ENCODE measurements around the gene LSM14A. TPM values are rescaled to one million over a fixed set of nuclear protein-coding genes. Genes with fewer than 3 reads are reported as not detected.

Gene LSM14A
- polyA plus RNA-seq, 1 experiment = 97.0 TPM

- TF ChIP-seq, protein P1, sequence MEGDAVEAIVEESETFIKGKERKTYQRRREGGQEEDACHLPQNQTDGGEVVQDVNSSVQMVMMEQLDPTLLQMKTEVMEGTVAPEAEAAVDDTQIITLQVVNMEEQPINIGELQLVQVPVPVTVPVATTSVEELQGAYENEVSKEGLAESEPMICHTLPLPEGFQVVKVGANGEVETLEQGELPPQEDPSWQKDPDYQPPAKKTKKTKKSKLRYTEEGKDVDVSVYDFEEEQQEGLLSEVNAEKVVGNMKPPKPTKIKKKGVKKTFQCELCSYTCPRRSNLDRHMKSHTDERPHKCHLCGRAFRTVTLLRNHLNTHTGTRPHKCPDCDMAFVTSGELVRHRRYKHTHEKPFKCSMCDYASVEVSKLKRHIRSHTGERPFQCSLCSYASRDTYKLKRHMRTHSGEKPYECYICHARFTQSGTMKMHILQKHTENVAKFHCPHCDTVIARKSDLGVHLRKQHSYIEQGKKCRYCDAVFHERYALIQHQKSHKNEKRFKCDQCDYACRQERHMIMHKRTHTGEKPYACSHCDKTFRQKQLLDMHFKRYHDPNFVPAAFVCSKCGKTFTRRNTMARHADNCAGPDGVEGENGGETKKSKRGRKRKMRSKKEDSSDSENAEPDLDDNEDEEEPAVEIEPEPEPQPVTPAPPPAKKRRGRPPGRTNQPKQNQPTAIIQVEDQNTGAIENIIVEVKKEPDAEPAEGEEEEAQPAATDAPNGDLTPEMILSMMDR (IDR thresholded peaks at IDR 0.05; ENCODE audit: low read depth, low read length) = no peak
- Histone ChIP-seq H3K4me3 (ENCODE audit: low read depth, low read length) (no peak overlapping the region), H3K27ac (ENCODE audit: low read depth, low read length) (no peak overlapping the region), H3K27me3 (ENCODE audit: control insufficient read depth, insufficient read depth, low read length) (no peaks in the 10 kb centered on the region), H3K9me3 (ENCODE audit: control insufficient read depth, insufficient read depth, low read length) (no peaks in the 10 kb centered on the region)
- ChIA-PET POLR2A (no interaction called here), CTCF (interaction anchor here (2.2 kb wide), 1 partner anchor 158 kb away, joined by 7 read pairs; no protein-coding TSS in a partner anchor)
- no peak for DNase-seq (ENCODE audit: low read depth, low spot score)
Measured at GRCh38 chr19:34188408-34188807, 16.1 kb downstream of the LSM14A start.

GRCh38 chr19:34189199-34189916, 17.1 kb downstream of the LSM14A start:
- no peaks in the 10 kb centered on the region for H3K9me3 ChIP-seq (ENCODE audit: control insufficient read depth, insufficient read depth, low read length)
- no peaks in the 10 kb centered on the region for H3K27me3 ChIP-seq (ENCODE audit: control insufficient read depth, insufficient read depth, low read length)
- POLR2A ChIA-PET = no interaction called here
- DNase-seq (ENCODE audit: low read depth, low spot score) = no peak
- H3K27ac ChIP-seq (ENCODE audit: low read depth, low read length) = no peak overlapping the region
- CTCF ChIA-PET = interaction anchor here (0.6 to 2.2 kb wide), 2 partner anchors 43 to 157 kb away, joined by 5 to 7 read pairs; no protein-coding TSS in a partner anchor
- H3K4me3 ChIP-seq (ENCODE audit: low read depth, low read length) = no peak overlapping the region
- TF ChIP-seq, protein P1 (IDR thresholded peaks at IDR 0.05; ENCODE audit: low read depth, low read length) = no peak

GRCh38 chr19:34189917-34190425, 17.7 kb downstream of the LSM14A start:
- ChIA-PET POLR2A (no interaction called here), CTCF (interaction anchor here (0.6 kb wide), 1 partner anchor 44 kb away, joined by 5 read pairs; no protein-coding TSS in a partner anchor)

GRCh38 chr19:34191355-34191962, 19.2 kb downstream of the LSM14A start:
- no peaks in the 10 kb centered on the region for H3K27me3 ChIP-seq (ENCODE audit: control insufficient read depth, insufficient read depth, low read length)
- no peak overlapping the region for H3K27ac ChIP-seq (ENCODE audit: low read depth, low read length)
- H3K4me3 ChIP-seq (ENCODE audit: low read depth, low read length) = no peak overlapping the region
- DNase-seq (ENCODE audit: low read depth, low spot score) = no peak
- no peaks in the 10 kb centered on the region for H3K9me3 ChIP-seq (ENCODE audit: control insufficient read depth, insufficient read depth, low read length)
- ChIA-PET CTCF (interaction anchor here (0.8 kb wide), 1 partner anchor 14 kb away, joined by 4 read pairs; no protein-coding TSS in a partner anchor), POLR2A (no interaction called here)
- TF ChIP-seq, protein P1 (IDR thresholded peaks at IDR 0.05; ENCODE audit: low read depth, low read length) = no peak

More at GRCh38 chr19:34189917-34190425, 17.7 kb downstream of the LSM14A start:
- Histone ChIP-seq H3K9me3 (ENCODE audit: control insufficient read depth, insufficient read depth, low read length) (no peaks in the 10 kb centered on the region), H3K27ac (ENCODE audit: low read depth, low read length) (no peak overlapping the region), H3K4me3 (ENCODE audit: low read depth, low read length) (no peak overlapping the region), H3K27me3 (ENCODE audit: control insufficient read depth, insufficient read depth, low read length) (no peaks in the 10 kb centered on the region)
- DNase-seq (ENCODE audit: low read depth, low spot score) = no peak
- TF ChIP-seq, protein P1 (IDR thresholded peaks at IDR 0.05; ENCODE audit: low read depth, low read length) = no peak

DNA sequence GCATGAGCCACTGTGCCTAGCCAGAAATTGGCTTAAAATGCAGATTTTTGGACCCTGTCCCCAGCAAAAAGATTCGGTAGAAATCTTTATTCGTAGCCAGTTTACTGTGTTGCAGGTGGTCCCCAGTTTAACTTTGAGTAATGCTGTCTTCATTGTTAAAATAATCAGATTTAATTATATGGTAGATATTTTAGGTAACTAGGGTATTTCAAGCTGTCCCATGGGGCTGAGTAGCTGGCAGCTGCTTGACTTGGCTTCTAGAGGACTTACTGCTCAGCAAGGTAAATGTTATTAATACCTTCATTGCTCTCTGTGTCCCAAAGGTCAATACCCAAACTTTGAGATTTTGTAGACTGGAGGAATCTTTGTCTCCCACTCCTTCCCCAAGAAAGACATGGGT, 21.1 kb downstream of the LSM14A start:
- DNase-seq (ENCODE audit: low read depth, low spot score) = no peak
- Histone ChIP-seq H3K4me3 (ENCODE audit: low read depth, low read length) (no peak overlapping the region), H3K27ac (ENCODE audit: low read depth, low read length) (no peak overlapping the region), H3K9me3 (ENCODE audit: control insufficient read depth, insufficient read depth, low read length) (no peaks in the 10 kb centered on the region), H3K27me3 (ENCODE audit: control insufficient read depth, insufficient read depth, low read length) (no peaks in the 10 kb centered on the region)
- TF ChIP-seq, protein P1 (IDR thresholded peaks at IDR 0.05; ENCODE audit: low read depth, low read length) = no peak
- ChIA-PET POLR2A (no interaction called here), CTCF (interaction anchor here (1.9 kb wide), 1 partner anchor 153 kb away, joined by 6 read pairs; no protein-coding TSS in a partner anchor)

All from AG04450 (cell line).